GM21576 (cell line): ENCODE data around the gene RAB40AL.

ENCODE experiments used
- ATAC-seq: cut with Tn5 transposase; IDR thresholded peaks from one replicate; pipeline ENCODE4 v1.9.1; 2021; ENCODE audit warnings: mild to moderate bottlenecking, moderate library complexity; ENCODE audit not compliant: unreplicated experiment

The RAB40AL gene

DNA sequence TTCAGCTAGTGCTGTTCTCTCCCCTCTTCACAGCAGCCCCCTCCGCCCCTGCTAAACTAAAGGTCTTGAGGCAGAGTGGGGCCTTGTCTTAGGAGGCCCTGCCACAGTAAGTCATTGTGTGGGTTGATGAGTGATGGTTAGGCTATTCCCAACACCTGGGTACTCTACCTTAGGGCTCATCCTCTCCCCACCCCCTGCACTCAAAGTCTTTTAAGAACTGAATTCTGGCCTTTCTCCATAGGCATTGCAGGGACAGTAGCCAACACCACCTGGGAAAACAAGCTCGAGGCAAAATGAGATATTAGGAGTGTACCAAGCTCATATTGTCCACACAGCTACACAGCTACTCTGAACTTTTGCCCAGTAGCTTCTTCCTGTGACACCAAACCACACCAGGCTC is 42.5 kb downstream of the RAB40AL start:
- ATAC-seq = no peak

DNA sequence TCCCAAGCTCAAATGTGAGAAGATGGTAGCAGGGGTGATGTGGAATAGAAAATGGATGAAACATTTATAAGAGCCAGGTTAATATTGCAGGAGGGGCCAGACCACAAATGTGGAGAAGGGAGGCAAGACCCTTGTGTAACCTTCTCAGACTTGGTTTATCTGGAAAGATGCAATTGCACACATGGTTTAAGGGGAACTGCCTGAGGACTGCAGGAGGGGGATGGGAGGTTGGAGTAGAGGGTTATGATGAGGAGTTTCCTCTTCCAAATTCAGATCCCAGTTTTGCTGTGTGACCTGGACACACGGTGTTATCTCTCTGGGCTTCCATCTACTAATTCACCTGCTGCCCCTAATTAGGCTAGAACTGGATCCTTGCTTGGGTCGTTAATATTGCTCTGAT is 46.1 kb downstream of the RAB40AL start:
- no peak for ATAC-seq

DNA sequence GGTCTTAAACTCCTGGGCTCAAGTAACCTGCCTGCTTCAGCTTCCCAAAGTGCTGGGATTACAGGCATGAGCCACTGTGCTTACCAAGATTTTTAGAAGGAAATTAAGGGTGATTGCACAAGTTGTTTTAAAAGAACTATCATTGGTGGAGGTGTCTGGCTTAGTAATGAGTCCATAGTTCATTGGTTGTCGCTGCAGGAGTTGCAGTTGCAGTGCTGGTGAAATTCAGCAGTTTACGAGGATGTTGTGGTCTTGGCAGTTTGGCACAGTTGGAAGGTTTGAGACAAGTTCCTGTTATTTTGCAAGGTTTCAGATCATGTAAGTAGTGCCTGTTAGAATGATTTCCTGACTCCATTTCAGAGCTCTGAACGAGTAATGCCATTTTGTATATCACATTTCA is 48.1 kb downstream of the RAB40AL start:
- no peak for ATAC-seq
